ENCODE data around the gene HDLBP. TPM values are rescaled to one million over a fixed set of nuclear protein-coding genes. Genes with fewer than 3 reads are reported as not detected.

The HDLBP gene
- total RNA-seq, 2 experiments from 2014 or later: 259 to 348 TPM

- Mint-ChIP-seq H3K36me3 (ENCODE audit: low read depth) (peaks cover 37% of the 10 kb centered on the region), H3K9me3 (ENCODE audit: low read depth) (no peaks in the 10 kb centered on the region), H3K4me1 (peaks cover 71% of the 10 kb centered on the region), H3K27me3 (no peaks in the 10 kb centered on the region), H3K27ac (peak within 1 kb of the TSS; percentile 100), H3K4me3 (peak within 1 kb of the TSS; percentile 100)
- ChIA-PET POLR2A (interaction anchor here (0.6 to 0.9 kb wide), 4 partner anchors 13 to 369 kb away, joined by 3 to 5 read pairs (median 4); no protein-coding TSS in a partner anchor), CTCF (interaction anchor here (0.7 to 1.2 kb wide), 2 partner anchors 22 to 166 kb away, joined by 3 read pairs; partner anchors contain the start of gene PASK)
- ATAC-seq (peak; percentile 43), DNase-seq (peak; percentile 84)
- intact Hi-C loops (cut with DNase I, micrococcal nuclease): loop anchor here (1.0 to 10.0 kb wide), 28 partner anchors 40 to 1911 kb away; partner anchors contain the start of genes DTYMK (in 2 of the 2), DUSP28 (in 2 of the 2), FARP2 (in 2 of the 2) and MTERF4 (in 2 of the 2)
Observed at GRCh38 chr2:241315879-241316631, 583 bp upstream of the HDLBP start, which contains the start of gene SEPTIN2. Gene SEPTIN2, plus strand, starts transcription at chr2:241315925. Its CDS starts 8,308 bp downstream, at chr2:241324233.

DNA sequence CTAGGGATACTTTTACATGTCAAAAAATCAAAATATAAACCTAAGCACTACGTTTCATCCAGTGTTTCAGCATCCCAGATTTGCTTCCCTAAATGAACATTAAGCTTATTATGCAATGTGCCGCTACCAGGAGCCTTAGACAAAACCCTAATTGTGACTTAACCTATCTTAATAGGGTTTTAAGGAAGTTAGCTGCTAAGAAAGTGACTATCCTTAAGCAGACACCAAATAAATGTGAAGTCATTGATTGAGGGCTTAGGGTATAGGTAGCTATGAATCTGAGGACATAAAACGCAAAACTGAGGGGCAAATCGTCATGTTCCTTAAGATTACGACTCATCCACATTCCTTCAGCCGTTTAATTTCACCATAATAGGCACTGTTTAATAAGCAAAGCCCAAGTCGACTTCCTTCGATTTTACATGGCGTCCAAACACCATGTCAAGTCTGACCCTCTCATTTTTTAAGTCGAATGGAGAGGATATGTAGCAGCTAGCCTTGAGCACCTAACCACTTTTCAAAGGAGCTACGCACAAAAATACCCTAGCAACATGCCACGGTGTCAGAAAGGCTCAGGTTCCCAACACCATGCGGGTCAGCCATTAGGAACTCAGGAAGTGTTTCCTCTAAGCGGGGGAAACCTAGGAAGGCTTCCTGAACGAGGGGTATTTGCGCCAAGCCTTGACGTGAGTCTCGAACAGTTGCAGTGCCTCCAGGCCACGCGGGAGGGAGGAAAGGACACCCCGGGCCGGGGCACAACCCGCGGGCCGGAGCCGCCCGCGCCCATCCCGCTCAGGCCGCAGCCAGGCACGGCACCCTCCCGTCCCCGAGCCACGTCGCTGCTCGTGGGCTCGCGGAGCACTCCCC, 1.0 kb downstream of the HDLBP start:
- intact Hi-C loops (cut with DNase I, micrococcal nuclease): loop anchor here (1.0 to 10.0 kb wide), 28 partner anchors 42 to 1910 kb away; partner anchors contain the start of genes DTYMK (in 2 of the 2), DUSP28 (in 2 of the 2), FARP2 (in 2 of the 2) and MTERF4 (in 2 of the 2)
- ATAC-seq (no peak), DNase-seq (no peak)
- H3K9me3 Mint-ChIP-seq (ENCODE audit: low read depth): no peaks in the 10 kb centered on the region
- H3K27me3 Mint-ChIP-seq: no peaks in the 10 kb centered on the region
- peak overlapping the region; percentile 100 for H3K4me3 Mint-ChIP-seq
- H3K36me3 Mint-ChIP-seq (ENCODE audit: low read depth): peaks cover 27% of the 10 kb centered on the region
- CTCF ChIA-PET: interaction anchor here (0.5 to 1.2 kb wide), 7 partner anchors 12 to 388 kb away, joined by 3 to 6 read pairs (median 3); partner anchors contain the start of genes ING5 and PASK
- peaks cover 70% of the 10 kb centered on the region for H3K4me1 Mint-ChIP-seq
- POLR2A ChIA-PET: interaction anchor here (0.6 to 1.1 kb wide), 3 partner anchors 13 to 328 kb away, joined by 3 to 10 read pairs (median 4); no protein-coding TSS in a partner anchor
- H3K27ac Mint-ChIP-seq: peak overlapping the region; percentile 88

DNA sequence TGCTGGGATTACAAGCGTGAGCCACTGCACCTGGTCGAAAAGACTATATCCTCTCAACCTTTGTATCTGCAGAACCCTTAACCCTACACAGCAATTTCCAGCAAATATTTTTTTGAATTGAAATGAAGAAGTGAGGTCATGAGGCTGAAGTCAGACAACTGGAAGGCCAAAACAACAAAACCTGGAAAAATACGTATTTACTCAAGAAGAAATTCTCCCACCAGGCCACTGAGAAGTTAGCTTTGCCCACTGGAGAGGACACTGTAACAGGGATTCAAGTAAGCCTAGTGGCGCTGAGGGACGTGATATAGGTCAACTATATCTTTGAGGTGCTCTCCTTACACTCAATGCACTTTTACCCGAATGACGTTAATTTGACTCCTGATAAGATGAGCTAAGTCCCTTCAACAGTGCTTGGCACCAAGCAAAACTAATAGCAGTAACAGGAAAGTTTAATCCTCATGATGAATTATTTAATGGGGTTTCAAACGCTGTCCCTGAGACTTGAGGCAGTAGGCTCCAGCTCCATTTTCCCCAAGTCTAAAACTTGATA, 1.9 kb downstream of the HDLBP start:
- CTCF ChIA-PET: interaction anchor here (0.8 to 1.2 kb wide), 3 partner anchors 11 to 388 kb away, joined by 3 to 6 read pairs (median 4); partner anchors contain the start of gene ING5
- POLR2A ChIA-PET: interaction anchor here (0.9 kb wide), 1 partner anchor 12 kb away, joined by 10 read pairs; no protein-coding TSS in a partner anchor
- DNase-seq (no peak), ATAC-seq (no peak)
- Mint-ChIP-seq H3K27ac (peak overlapping the region; percentile 88), H3K4me1 (peaks cover 71% of the 10 kb centered on the region), H3K4me3 (peak overlapping the region; percentile 100), H3K27me3 (no peaks in the 10 kb centered on the region), H3K9me3 (ENCODE audit: low read depth) (no peaks in the 10 kb centered on the region), H3K36me3 (ENCODE audit: low read depth) (peaks cover 28% of the 10 kb centered on the region)
- intact Hi-C loops (cut with DNase I, micrococcal nuclease): loop anchor here (10.0 kb wide), 4 partner anchors 209 to 1909 kb away; partner anchors contain the start of genes DTYMK (in 1 of the 2), HDAC4 (in 1 of the 2), MTERF4 (in 1 of the 2) and NDUFA10 (in 1 of the 2)

- no peak for DNase-seq
- POLR2A ChIA-PET: no interaction called here
- H3K4me3 Mint-ChIP-seq: no peak overlapping the region
- no peaks in the 10 kb centered on the region for H3K9me3 Mint-ChIP-seq (ENCODE audit: low read depth)
- no peak for ATAC-seq
- intact Hi-C loops (cut with DNase I, micrococcal nuclease): loop anchor here (10.0 kb wide), 4 partner anchors 207 to 1907 kb away; partner anchors contain the start of genes DTYMK (in 1 of the 2), HDAC4 (in 1 of the 2), MTERF4 (in 1 of the 2) and NDUFA10 (in 1 of the 2)
- peak overlapping the region; percentile 40 for H3K27ac Mint-ChIP-seq
- peaks cover 22% of the 10 kb centered on the region for H3K36me3 Mint-ChIP-seq (ENCODE audit: low read depth)
- CTCF ChIA-PET: interaction anchor here (0.6 to 1.0 kb wide), 3 partner anchors 10 to 22 kb away, joined by 3 to 4 read pairs (median 3); no protein-coding TSS in a partner anchor
- no peaks in the 10 kb centered on the region for H3K27me3 Mint-ChIP-seq
- peaks cover 67% of the 10 kb centered on the region for H3K4me1 Mint-ChIP-seq
Observed at GRCh38 chr2:241312082-241312481, 3.4 kb downstream of the HDLBP start.

GRCh38 chr2:241310917-241311566, 4.4 kb downstream of the HDLBP start:
- Mint-ChIP-seq H3K27me3 (no peaks in the 10 kb centered on the region), H3K27ac (peak overlapping the region; percentile 20), H3K4me3 (no peak overlapping the region), H3K36me3 (ENCODE audit: low read depth) (peaks cover 17% of the 10 kb centered on the region), H3K9me3 (ENCODE audit: low read depth) (no peaks in the 10 kb centered on the region), H3K4me1 (peaks cover 63% of the 10 kb centered on the region)
- no peak for ATAC-seq
- POLR2A ChIA-PET: no interaction called here
- CTCF ChIA-PET: no interaction called here
- intact Hi-C loops (cut with DNase I, micrococcal nuclease): loop anchor here (1.0 to 10.0 kb wide), 5 partner anchors 39 to 1906 kb away; partner anchors contain the start of genes DTYMK (in 1 of the 2), HDAC4 (in 1 of the 2), MTERF4 (in 1 of the 2) and NDUFA10 (in 1 of the 2)
- no peak for DNase-seq

DNA sequence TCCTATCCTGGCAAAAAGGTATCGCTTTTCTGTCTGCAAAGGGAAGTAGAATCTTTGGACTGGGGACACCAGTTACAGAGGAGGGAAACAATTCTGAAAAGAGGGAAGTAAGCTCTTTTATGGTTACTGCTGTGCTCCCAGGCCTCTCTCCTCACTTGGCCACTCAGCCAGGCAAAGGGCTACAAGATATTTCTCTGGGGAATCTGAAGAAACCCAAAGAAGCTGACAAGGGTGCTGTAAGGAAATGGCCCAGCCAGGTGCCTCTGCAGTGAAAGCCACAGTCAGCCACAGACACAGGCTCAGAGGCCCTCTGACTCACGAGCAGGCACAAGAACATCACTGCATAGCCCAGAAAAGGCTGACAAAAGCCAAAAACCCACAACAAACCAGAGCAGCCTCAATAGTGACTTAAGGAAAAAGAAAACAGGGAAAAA, 5.8 kb downstream of the HDLBP start:
- intact Hi-C loops (cut with DNase I, micrococcal nuclease): loop anchor here (1.0 to 10.0 kb wide), 5 partner anchors 37 to 1905 kb away; partner anchors contain the start of genes DTYMK (in 1 of the 2), HDAC4 (in 1 of the 2), MTERF4 (in 1 of the 2) and NDUFA10 (in 1 of the 2)
- H3K4me1 Mint-ChIP-seq: peaks cover 71% of the 10 kb centered on the region
- DNase-seq (peak; percentile 82), ATAC-seq (peak; percentile 94)
- ChIA-PET POLR2A (no interaction called here), CTCF (no interaction called here)
- peaks cover 15% of the 10 kb centered on the region for H3K36me3 Mint-ChIP-seq (ENCODE audit: low read depth)
- H3K27ac Mint-ChIP-seq: peak overlapping the region; percentile 88
- no peaks in the 10 kb centered on the region for H3K27me3 Mint-ChIP-seq
- peak overlapping the region; percentile 43 for H3K4me3 Mint-ChIP-seq
- H3K9me3 Mint-ChIP-seq (ENCODE audit: low read depth): no peaks in the 10 kb centered on the region

- intact Hi-C loops (cut with DNase I, micrococcal nuclease): no loop called here
- ATAC-seq (no peak), DNase-seq (no peak)
- no peaks in the 10 kb centered on the region for H3K9me3 Mint-ChIP-seq (ENCODE audit: low read depth)
- H3K4me1 Mint-ChIP-seq: peaks cover 71% of the 10 kb centered on the region
- peaks cover 15% of the 10 kb centered on the region for H3K36me3 Mint-ChIP-seq (ENCODE audit: low read depth)
- peak overlapping the region; percentile 88 for H3K27ac Mint-ChIP-seq
- no peak overlapping the region for H3K4me3 Mint-ChIP-seq
- CTCF ChIA-PET: no interaction called here
- H3K27me3 Mint-ChIP-seq: no peaks in the 10 kb centered on the region
- POLR2A ChIA-PET: no interaction called here
Observed at GRCh38 chr2:241308832-241309500, 6.5 kb downstream of the HDLBP start.

DNA sequence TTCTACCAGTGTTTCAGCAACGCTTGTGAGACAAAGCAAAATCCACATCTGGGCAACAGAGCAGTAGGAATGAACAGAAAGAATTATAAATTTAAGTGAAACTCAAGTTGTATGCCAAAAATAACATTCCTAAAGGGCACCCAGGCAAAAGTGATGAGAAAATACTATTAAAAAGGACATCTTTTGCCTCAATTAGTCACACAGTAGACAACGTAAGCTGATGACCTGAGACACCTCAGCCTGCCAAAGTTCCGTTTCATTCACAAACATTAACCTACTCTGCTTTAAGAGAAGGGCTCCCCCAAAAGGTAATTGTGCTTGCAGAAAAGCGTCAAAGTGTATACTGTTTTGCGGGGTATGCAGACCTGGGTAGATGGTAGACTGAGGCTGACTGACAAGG, 7.2 kb downstream of the HDLBP start:
- intact Hi-C loops (cut with DNase I, micrococcal nuclease): no loop called here
- ATAC-seq: no peak
- no peaks in the 10 kb centered on the region for H3K9me3 Mint-ChIP-seq (ENCODE audit: low read depth)
- DNase-seq: no peak
- POLR2A ChIA-PET: no interaction called here
- H3K27me3 Mint-ChIP-seq: no peaks in the 10 kb centered on the region
- CTCF ChIA-PET: interaction anchor here (0.5 kb wide), 1 partner anchor 11 kb away, joined by 3 read pairs; no protein-coding TSS in a partner anchor
- H3K36me3 Mint-ChIP-seq (ENCODE audit: low read depth): peaks cover 12% of the 10 kb centered on the region
- H3K4me3 Mint-ChIP-seq: no peak overlapping the region
- peaks cover 65% of the 10 kb centered on the region for H3K4me1 Mint-ChIP-seq
- H3K27ac Mint-ChIP-seq: peak overlapping the region; percentile 6

DNA sequence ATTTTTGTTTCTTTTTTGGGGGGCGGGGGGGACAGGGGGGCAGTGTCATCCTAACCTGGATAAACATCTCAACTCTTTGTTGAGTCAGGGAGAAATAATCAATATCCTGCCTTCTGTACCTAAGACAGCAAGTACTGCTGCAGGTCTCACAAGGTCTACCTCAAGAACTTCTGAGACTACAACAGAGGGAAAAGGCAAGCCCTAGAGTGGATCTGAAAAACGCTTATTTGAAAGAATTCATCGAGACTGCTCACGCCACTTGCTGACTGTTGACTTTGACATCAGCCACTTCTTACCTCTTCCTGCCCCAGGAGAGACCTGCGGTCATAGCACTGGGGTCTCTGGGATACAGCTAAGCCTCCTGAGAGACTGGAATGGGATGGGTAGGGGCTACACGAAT, 8.4 kb downstream of the HDLBP start:
- ATAC-seq (no peak), DNase-seq (no peak)
- Mint-ChIP-seq H3K4me3 (no peak overlapping the region), H3K36me3 (ENCODE audit: low read depth) (peaks cover 12% of the 10 kb centered on the region), H3K27ac (no peak overlapping the region), H3K4me1 (peaks cover 62% of the 10 kb centered on the region), H3K27me3 (no peaks in the 10 kb centered on the region), H3K9me3 (ENCODE audit: low read depth) (no peaks in the 10 kb centered on the region)
- intact Hi-C loops (cut with DNase I, micrococcal nuclease): no loop called here
- POLR2A ChIA-PET: interaction anchor here (0.7 kb wide), 1 partner anchor 158 kb away, joined by 6 read pairs; the partner anchor contains the start of gene PASK
- CTCF ChIA-PET: interaction anchor here (0.9 kb wide), 1 partner anchor 14 kb away, joined by 4 read pairs; no protein-coding TSS in a partner anchor
